ENCODE results near the gene ATP7B.
"Not testable (repeated sequence)": the region's sequence is repeated elsewhere in the genome, so short reads cannot be mapped to it uniquely, and the experiment has no call there.

ATP7B gene

GRCh38 chr13:52006523-52007245 lies 4.6 kb downstream of the ATP7B start:
- DNase-seq (ENCODE audit: low read depth in 1 of 2, low spot score in 1 of 2): no peak

DNA sequence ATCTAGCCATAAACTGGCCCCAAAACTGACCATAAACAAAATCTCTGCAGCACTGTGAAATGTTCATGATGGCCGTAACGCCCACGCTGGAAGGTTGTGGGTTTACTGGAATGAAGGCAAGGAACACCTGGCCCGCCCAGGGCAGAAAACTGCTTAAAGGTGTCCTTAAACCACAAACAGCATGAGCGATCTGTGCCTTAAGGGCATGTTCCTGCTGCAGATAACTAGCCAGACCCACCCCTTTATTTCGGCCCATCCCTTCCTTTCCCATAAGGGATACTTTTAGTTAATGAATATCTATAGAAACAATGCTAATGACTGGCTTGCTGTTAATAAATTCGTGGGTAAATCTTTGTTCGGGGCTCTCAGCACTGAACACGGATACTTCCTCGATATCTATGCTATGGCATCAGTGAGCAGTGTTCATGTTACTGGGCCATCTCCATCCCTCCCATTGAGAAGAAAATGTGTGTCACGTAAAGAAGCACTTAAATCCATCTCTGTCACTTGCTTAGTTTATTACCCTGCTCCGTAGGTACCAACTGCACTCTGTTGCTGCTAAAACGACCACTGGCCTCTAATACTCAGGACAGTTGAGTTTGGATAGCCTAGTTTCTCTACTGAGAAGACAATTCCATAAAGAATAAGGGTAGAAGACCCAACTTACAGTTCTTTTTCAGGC lies 5.3 kb downstream of the ATP7B start:
- no peak for DNase-seq (ENCODE audit: low read depth in 1 of 2, low spot score in 1 of 2)

GRCh38 chr13:52004511-52005170 lies 6.6 kb downstream of the ATP7B start:
- no peak for DNase-seq (ENCODE audit: low read depth in 1 of 2, low spot score in 1 of 2)

DNA sequence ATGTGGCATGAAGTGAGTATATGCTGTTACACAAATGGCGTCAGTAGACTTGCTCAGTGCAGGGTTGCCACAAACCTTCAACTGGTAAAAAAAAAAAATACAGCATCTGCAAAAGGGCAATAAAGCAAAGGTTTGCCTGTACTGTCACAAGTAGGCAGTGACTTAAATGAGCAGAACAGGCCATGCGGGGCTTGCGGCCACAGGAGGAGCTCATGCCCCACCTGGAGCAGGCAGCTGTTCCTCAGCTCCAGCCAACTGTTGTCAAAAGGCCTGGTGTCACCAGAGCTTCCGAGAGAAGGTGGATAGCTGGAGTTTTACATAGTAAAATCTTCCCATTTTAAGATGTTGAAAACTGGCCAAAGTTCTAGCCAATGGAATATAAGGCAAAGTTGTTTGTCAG lies 7.7 kb downstream of the ATP7B start:
- DNase-seq (ENCODE audit: low read depth in 1 of 2, low spot score in 1 of 2): no peak

- DNase-seq (ENCODE audit: low read depth in 1 of 2, low spot score in 1 of 2): no peak
These were observed 8.9 kb downstream of the ATP7B start for GRCh38 chr13:52002361-52002760.

DNA sequence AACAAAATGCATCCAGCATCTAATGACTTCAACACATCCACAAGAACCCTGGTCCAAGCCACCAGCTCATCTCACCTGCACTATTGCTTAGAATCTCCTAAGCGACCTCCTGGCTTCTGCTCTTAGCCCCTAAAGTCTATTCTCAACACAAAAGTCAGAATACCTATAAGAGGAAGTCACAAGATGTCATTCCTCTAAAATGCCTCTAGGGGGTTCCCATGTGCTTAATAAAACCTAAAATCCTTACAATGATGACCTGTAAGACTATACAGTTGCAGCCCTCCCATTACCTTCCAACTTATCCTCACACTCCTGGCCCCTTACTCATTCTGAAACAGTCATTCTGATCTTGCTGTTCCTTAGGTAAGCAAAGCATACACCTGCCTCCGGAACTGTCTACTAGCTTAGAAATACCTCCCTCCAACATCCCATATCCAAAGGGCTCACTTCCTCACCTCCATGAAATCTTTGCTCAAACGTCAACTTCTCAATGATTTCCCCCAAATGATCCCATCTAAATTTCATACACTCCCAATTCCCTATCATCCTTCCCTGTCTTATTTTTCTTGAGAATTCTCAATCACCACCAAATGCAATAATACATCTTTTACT lies 10.0 kb downstream of the ATP7B start:
- no peak for DNase-seq (ENCODE audit: low read depth in 1 of 2, low spot score in 1 of 2)

DNA sequence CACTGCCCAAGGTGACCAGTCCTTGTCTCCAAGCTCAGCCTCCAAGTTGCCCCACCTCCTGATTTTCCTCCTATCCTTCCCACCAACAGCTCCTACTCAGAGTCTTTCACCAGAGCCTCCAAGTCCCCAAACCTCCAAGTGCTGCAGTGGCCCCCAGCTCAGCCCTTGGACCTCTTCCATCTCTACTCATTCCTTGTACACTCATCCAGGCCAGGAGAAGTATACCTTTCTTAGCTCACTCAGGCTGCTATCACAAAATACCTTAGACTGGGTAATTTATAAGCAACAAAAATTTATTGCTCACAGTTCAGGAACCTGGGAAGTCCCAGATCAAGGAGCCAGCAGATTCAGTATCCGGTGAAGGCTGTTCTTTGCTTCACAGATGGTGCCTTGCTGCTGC lies 11.3 kb downstream of the ATP7B start:
- no peak for DNase-seq (ENCODE audit: low read depth in 1 of 2, low spot score in 1 of 2)

DNA sequence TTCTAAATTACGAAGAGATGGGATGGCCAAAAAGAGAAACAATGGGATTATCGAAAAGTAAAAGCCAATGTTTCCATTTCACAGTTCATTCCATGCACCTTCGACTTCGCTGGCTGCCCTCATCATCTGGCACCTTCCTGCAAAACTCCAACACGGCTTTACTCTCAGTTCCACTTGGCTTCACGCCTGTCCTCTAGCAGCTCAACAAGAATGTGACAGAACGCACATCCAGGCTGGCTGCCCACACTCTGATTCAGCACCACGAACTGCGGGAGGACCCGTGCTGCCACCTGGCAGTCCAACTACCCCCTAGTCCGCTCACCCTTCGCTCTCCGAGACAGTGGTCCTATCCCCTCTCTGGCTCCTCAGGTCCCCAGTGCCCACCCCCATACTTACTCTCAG lies 11.7 kb downstream of the ATP7B start:
- DNase-seq (ENCODE audit: low read depth in 1 of 2, low spot score in 1 of 2): no peak

- no peak for DNase-seq (ENCODE audit: low read depth in 1 of 2, low spot score in 1 of 2)
These were observed 12.3 kb downstream of the ATP7B start for GRCh38 chr13:51998723-51999509.

DNA sequence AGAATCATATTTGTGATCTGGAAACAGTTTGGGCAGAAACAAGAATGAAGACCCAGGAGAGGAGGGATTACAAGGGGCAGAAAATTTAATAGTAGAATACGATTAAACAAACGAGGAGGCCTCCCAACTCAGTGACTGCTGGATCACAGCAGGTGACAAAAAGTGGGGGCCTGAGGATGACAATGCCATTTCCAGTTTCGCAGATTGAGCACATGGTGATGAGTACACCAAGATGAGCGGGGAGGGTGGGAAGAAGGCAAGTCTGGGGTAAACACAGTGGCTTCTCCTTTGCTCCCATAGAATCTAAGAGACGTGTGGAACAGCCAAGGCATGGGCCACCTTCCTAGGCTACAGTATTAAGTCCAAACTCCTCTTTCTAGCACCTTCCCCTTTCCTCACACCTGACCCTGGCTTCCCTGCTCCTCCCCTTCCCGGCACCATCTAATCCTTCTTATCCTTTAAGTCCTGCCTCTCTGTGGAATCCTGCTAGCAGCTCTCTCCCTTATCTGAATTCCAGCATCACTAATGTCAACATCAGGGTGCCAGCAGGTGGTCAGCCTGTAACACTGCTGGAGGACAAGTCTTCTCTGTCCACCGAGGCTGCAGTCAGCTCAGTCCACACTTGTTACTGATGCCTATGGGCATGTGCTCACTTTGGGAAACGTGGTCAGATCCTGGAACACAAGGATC lies 13.5 kb downstream of the ATP7B start:
- no peak for DNase-seq (ENCODE audit: low read depth in 1 of 2, low spot score in 1 of 2)

DNA sequence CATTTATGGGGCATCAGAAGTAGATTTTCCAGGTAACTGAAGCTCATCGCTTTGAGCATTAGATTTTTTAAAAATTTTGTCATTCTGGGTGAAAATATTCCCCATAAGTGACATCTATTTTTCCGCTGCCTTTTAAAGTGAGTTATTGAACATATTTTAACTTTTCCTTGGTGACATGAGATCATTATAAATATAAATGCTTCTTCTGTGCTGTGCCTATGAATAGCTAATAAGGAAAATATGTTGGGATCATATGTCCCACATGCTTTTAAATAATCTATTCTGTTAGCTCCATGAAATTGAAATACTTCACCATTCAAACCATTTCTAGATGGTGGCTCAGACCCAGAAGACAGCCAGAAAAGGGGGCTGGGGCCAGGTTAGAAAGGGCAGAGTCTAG lies 14.1 kb downstream of the ATP7B start:
- no peak for DNase-seq (ENCODE audit: low read depth in 1 of 2, low spot score in 1 of 2)

- no peak for DNase-seq (ENCODE audit: low read depth in 1 of 2, low spot score in 1 of 2)
These were observed 14.6 kb downstream of the ATP7B start for GRCh38 chr13:51996641-51997040.

- DNase-seq (ENCODE audit: low read depth in 1 of 2, low spot score in 1 of 2): no peak
These were observed 15.3 kb downstream of the ATP7B start for GRCh38 chr13:51995677-51996551.

- DNase-seq (ENCODE audit: low read depth in 1 of 2, low spot score in 1 of 2): no peak
These were observed 17.5 kb downstream of the ATP7B start for GRCh38 chr13:51993713-51994112.

DNA sequence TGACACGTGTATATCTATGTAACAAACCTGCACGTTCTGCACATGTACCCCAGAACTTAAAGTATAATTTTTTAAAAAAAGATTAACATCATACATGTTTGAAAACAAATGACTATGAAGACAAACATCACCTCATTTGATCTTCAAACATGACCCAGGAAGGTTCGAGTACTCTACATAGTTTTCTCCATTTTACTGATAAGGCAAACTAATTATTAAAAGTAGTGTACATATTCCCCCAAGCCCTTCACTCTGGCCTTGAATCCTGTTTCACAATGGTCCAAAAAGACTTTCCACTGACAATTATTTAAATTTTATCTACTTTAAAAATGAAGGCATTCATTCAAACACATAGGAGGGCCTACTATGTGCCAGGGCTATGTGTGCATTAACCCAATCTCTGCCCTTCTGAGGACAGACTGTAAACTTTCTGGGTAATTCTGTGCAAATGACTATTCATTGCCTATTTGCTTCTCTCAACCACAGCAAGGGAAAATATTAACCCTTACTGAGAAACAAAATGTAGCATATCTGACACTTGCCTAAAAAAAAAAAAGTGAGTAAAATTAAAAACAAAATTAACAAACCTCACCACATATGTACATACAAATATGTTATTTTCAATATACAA lies 22.1 kb downstream of the ATP7B start:
- DNase-seq (ENCODE audit: low read depth in 1 of 2, low spot score in 1 of 2): no peak

DNA sequence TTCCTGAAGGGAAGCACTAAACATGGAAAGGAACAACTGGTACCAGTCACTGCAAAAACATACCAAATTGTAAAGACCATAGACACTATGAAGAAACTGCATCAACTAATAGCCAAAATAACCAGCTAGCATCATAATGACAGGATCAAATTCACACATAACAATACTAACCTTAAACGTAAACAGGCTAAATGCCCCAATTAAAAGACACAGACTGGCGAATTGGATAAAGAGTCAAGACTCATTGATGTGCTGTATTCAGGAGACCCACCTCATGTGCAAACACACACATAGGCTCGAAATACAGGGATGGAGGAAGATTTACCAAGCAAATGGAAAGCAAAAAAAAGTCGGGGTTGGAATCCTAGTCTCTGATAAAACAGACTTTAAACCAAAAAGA lies 26.3 kb downstream of the ATP7B start:
- not testable (repeated sequence) for DNase-seq (ENCODE audit: low read depth in 1 of 2, low spot score in 1 of 2)

DNA sequence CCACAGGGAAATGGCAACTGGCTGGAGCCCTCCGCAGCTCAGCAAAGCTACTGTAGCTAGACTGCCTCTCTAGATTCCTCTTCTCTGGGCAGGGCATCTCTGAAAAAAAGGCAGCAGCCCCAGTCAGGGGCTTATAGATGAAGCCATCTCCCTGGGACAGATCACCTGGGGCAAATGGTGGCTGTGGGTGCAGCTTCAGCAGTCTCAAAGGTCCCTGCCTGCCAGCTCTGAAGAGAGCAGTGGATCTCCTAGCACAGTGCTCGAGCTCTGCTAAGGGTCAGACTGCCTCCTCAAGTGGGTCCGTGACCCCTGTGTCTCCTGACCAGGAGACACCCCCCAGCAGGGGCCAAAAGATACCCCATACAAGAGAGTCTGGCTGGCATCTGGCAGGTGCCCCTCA lies 28.0 kb downstream of the ATP7B start:
- DNase-seq (ENCODE audit: low read depth in 1 of 2, low spot score in 1 of 2): not testable (repeated sequence)

DNA sequence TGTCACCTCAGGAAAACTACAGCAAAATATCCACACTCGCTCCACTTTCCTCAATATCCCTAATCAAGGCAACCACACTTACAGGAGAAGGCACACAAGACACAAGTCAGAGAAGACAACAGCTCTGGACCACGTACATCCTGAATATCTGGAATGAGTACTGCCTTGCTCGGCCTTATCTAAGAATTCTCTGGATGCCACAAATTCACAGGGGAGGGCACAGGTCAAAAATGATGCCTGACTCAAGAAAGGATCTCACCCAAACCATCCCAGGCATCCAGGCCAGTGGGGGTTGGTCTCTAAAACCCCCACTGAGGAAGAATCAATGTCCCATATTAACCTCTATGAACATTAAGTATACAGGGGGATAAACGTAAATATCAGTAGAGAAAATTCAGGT lies 29.9 kb downstream of the ATP7B start:
- no peak for DNase-seq (ENCODE audit: low read depth in 1 of 2, low spot score in 1 of 2)

- DNase-seq (ENCODE audit: low read depth in 1 of 2, low spot score in 1 of 2): no peak
These were observed 30.3 kb downstream of the ATP7B start for GRCh38 chr13:51980908-51981307.
